HG02571 (cell line): Measurements from ENCODE around the gene TMEM178A.
"Not testable (repeated sequence)": the region's sequence is repeated elsewhere in the genome, so short reads cannot be mapped to it uniquely, and the experiment has no call there.

Source experiments
- ATAC-seq: cut with Tn5 transposase; IDR thresholded peaks from one replicate; pipeline ENCODE4 v1.9.1; 2021; ENCODE audit warnings: mild to moderate bottlenecking, moderate library complexity; ENCODE audit not compliant: unreplicated experiment

TMEM178A gene

DNA sequence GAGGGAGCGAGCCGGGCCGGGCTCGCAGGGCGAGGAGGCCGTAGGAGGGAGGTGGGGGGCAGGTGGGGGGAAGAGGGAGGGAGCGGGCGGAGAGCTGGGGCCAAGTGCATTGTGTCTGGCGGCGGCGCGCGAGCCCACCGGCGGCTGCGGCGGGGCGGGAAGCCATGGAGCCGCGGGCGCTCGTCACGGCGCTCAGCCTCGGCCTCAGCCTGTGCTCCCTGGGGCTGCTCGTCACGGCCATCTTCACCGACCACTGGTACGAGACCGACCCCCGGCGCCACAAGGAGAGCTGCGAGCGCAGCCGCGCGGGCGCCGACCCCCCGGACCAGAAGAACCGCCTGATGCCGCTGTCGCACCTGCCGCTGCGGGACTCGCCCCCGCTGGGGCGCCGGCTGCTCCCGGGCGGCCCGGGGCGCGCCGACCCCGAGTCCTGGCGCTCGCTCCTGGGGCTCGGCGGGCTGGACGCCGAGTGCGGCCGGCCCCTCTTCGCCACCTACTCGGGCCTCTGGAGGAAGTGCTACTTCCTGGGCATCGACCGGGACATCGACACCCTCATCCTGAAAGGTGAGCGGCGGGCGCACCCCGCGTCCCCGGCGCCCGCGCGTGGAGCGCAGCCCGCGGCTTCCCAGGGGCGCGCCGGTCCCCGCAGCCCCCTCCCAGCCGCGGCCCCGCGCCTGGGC is at the start of gene TMEM178A:
Gene TMEM178A (plus strand): TSS at position 107 of the 680 bp plus-strand sequence. CDS start 58 bp downstream, at position 165.
- no peak for ATAC-seq

- no peak for ATAC-seq
Measured at GRCh38 chr2:39618236-39618635, 47.5 kb upstream of the TMEM178A start.

DNA sequence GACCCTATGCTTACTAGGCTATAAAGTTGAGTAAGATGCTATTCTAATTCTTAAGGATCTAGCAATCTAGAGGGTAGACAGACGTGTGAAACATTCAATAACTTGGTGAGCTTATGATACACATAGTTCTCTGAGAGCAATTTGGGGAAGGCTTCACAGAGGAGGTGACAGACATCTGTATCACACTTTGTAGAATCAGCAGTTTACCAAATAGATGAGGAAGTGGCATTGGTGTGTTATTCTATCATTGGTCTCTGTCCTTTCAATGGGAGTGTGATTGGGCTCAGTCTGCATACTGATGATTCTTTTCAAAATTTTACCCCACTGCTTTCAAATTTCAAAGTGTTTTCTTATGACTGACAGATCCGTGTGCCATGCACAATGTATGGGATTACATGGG is 47.0 kb upstream of the TMEM178A start:
- no peak for ATAC-seq

DNA sequence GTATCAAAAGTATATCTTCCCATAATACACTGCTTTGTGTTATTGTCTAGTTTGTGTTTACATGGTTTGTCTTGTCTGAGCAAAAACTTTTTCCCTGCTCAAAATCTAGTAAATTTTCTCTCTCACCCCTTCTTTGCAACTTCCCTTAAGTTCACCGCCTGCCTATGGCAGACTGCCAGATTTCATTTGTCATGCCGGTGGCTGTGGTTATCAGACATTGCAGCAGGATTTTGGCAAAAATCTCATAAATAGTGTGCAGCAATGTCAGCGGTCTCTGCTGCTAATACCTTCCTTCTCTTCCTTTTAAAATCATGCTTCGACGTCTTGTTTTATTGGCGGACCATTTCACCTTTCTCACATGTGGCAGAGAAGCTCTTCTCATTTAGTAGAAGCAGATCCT is 45.6 kb upstream of the TMEM178A start:
- ATAC-seq, result no peak

- no peak for ATAC-seq
Measured at GRCh38 chr2:39621596-39621995, 44.1 kb upstream of the TMEM178A start.

GRCh38 chr2:39622860-39623259 is 42.9 kb upstream of the TMEM178A start:
- ATAC-seq, result no peak

DNA sequence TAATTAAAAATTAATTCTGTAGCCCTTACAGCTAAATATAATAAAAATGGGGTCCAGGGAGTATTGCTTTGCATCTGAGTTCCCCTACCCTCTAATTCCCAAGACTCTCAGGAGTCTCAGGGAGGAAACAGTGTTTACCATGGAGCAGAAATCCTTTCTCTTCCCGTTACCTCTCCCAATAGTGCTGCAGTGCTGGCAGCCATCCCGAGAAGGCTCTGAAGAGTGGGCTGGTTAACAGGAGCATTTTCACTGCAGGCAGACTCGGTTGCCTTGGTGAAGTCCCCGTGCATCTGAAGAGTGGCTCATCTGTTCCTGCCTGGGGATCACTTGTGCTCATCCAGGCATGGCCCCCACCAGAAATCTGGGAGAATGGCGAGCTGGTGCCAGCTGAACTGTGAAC is 41.8 kb upstream of the TMEM178A start:
- no peak for ATAC-seq

DNA sequence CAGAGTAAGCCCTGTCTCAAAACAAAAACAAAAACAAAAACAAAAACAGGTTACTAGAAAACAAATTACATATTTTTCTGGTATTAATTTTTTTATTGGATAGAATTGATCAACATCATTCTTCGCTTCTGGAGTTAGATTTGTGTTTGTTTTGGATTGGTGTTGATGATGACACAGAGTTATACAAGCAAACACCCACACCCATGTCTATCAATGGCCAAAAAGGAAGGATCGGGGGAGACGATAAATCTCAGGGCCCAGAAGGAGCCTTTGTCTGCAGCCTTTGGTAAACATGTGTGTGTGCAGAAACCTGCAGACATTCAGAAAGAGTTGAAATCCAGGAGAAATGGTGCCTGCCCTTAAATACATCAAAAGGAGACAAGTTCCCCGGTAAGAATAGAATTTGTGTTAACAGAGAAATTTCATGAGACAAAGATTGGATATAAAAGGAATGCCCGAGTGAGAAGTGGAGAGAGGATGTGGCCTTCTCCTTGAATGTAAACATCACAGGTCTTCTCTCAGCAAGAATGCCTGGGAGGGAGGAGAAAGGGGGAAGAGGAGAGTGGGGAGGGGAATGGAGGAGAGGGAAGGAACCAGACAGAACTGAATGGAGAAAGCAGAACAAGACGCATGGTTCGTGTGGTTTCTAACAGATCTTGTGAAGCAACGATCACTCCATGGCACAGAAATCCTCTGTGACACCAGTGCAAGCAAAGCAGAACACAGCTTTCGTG is 40.4 kb upstream of the TMEM178A start:
- no peak for ATAC-seq

DNA sequence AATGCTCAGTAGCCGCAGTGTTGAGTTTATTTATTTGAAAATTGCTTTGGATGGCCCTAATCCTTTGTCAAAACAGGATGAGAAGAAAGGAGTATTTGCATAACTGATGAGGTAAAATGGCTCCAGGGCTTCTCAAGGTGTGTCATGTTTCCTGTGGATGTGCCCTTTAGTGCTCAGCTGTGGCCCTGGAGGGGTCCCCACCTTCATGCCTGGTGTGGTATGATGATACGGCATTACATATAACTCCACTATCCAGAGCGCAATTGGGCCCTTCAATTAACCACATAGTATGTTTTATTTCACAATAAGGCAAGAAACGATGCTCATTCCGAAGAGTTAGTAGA is 39.8 kb upstream of the TMEM178A start:
- no peak for ATAC-seq

- ATAC-seq, result not testable (repeated sequence)
Measured at GRCh38 chr2:39628346-39628745, 37.4 kb upstream of the TMEM178A start.

GRCh38 chr2:39629646-39630045 is 36.1 kb upstream of the TMEM178A start:
- no peak for ATAC-seq

GRCh38 chr2:39631256-39631655 is 34.5 kb upstream of the TMEM178A start:
- no peak for ATAC-seq

- no peak for ATAC-seq
Measured at GRCh38 chr2:39631718-39632117, 34.0 kb upstream of the TMEM178A start.

DNA sequence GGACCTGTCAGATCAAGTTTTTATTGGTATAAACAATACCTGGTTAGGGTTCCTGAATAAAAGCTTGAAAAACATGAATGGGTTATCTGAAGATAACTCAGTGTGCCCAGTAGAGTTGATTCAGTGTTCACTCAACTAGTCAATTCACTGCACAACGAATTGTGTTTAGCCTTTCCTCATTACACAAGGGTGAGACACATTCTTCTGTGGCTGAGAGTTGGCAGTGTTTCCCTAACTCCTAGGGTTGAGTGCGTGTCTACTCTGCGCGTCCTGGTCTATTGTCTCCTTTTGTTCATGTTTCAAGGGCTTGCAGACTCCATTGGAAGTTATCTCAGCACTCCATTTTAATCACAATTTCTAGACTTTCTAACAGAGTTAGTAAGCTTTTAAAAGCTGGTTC is 32.8 kb upstream of the TMEM178A start:
- ATAC-seq, result no peak

DNA sequence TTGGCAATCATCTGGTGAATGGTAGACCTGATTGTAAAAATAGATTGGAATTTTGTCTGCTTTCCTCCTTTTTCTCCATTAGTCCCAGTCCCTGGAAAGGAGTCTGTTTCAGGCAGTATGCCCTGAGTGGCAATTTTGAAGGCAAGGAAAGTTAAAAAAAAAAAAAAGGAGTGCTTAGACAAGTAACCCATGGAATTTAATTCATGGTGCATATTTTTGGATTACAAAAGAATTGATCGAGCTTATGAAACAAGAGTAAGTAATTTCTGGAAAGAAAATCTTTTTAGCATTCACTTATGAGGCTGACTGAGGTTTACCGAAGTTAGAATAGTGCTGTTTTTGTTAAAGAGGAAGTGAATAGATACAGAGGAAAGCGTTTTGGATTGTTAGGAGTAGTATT is 29.4 kb upstream of the TMEM178A start:
- ATAC-seq, result no peak

DNA sequence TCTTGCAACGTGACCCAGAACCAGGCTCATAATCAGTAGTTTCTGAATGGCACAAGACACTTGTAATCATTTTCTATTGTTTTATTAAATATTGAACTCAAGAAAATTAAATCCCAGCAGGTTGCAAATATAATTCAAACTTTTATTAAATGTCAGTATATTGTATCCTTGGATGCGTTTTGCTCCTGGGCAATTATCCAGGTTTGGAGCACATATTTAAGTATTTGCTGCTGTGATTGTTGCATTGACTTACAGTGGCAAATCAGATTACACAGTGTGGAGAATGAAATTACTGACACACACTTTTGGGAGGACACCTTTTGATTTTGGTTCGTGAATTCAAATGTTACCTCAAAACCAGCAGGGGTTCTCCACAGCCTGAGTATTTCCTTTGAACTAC is 27.1 kb upstream of the TMEM178A start:
- no peak for ATAC-seq

DNA sequence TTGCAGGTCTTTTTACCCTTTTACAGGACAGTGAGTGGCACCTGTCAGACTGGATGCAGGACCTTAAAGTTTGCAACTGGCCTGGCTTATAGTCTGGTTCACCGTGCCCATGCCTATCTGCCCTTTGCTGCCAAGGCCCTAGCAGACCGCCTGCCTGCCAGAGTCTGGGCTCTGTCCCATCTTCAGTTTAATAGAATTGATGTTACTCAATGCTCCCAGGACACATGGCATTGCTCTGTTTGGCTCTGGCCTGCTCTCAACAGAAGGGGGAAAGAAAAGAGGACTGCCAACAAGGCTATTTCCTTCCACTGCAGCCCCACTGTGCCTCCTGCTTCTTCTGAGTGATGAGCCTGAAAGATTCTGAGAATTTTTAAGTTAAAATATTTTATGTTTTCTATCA is 25.6 kb upstream of the TMEM178A start:
- no peak for ATAC-seq

DNA sequence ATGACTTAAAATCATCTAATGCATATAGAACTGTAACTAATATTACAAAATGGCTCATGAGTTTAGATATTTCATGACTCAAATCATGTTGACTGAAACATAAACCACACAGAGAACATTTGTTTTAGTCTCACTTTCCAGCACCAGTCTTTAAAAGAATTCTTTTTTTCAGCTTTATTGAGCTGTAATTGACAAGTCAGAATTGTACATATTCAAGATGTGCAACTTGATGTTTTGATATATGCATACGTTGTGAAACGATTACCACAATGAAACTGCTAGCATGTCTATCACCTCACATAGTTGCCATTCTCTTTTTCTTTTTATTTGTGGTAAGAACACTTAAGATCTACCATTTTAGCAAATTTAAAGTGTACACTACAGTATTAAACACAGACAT is 25.0 kb upstream of the TMEM178A start:
- ATAC-seq, result no peak

GRCh38 chr2:39641635-39642034 is 24.1 kb upstream of the TMEM178A start:
- ATAC-seq, result no peak

DNA sequence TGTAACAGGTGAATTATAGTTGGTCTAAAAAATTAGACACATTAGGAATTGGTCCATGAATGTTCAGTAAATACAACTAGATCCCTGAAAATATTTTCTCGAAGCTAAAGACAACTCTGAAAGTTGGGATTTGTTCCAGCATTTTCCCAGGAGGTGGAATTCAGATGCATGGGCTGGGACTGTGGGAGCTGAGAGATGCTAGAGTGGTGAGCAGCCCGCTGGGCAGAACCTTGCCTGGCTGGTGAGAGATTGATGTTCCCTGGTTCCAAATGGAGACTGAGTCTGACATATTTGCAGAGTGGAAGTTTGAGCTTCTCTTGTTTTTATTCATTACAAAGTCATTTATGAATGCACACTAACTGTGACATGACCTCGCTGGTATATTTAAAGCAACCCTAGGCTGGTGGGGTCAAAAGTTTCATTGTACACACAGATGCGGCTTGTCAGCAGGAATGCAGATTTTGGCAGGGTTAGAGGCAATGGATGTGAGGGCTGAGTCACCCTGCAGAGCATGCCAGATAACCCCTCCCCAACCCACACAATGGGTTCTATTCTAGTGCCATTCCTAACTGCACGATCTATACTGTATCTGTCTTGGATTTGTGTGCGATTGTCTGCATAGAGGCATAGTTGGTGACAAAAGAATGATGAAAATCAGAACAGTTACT is 23.5 kb upstream of the TMEM178A start:
- no peak for ATAC-seq

DNA sequence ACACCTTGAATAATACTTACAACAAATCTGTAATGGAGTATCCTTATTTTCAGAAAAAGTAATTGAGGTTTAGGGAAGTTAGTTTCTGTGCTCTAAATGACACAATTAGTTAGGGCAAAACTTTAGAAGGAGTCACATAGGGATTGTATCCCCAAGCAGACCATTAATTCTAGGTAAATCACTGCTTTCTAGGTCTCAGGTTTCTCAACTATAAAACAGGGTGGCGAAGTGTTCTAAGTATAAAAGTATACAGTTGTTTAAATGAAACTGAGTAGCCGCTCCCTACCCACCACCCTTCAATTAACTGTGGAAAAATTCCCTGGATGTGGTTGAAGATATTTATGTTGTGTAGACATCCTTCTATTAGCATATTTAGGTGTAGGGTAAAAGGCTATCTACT is 19.9 kb upstream of the TMEM178A start:
- ATAC-seq, result no peak

- no peak for ATAC-seq
Measured at GRCh38 chr2:39646267-39646666, 19.4 kb upstream of the TMEM178A start.
